ENCODE results near the gene IFT57. TPM values are rescaled to one million over a fixed set of nuclear protein-coding genes. Genes with fewer than 3 reads are reported as not detected.

IFT57 gene
- total and polyA plus RNA-seq, 8 donors: 68.8 to 273 (median 80.8) TPM

GRCh38 chr3:108171106-108171505 is 51.1 kb downstream of the IFT57 start:
- no peak overlapping the region for H3K27ac ChIP-seq
- H3K27me3 ChIP-seq: no peaks in the 10 kb centered on the region
- intact Hi-C loops (cut with DNase I): no loop called here
- H3K4me1 ChIP-seq: no peaks in the 10 kb centered on the region
- peaks cover 2 to 6% of the 10 kb centered on the region in 2 donors for H3K36me3 ChIP-seq
- no peak for TF ChIP-seq CTCF (IDR thresholded peaks at IDR 0.05)
- no peak overlapping the region for H3K4me3 ChIP-seq
- no peak for DNase-seq
- ATAC-seq: no peak
- no peaks in the 10 kb centered on the region for H3K9me3 ChIP-seq

- Histone ChIP-seq H3K4me3 (no peak overlapping the region), H3K27ac (no peak overlapping the region), H3K9me3 (no peaks in the 10 kb centered on the region), H3K36me3 (peaks cover 2 to 42% of the 10 kb centered on the region in 2 donors), H3K27me3 (no peaks in the 10 kb centered on the region), H3K4me1 (peaks cover 0 to 6% of the 10 kb centered on the region in 2 donors)
- TF ChIP-seq CTCF (IDR thresholded peaks at IDR 0.05): no peak
- DNase-seq (no peak), ATAC-seq (no peak)
- intact Hi-C loops (cut with DNase I): no loop called here
Observed at GRCh38 chr3:108164391-108164790, 57.8 kb downstream of the IFT57 start.

GRCh38 chr3:108159865-108160264 is 62.4 kb downstream of the IFT57 start:
- H3K27ac ChIP-seq: no peak overlapping the region
- H3K4me3 ChIP-seq: no peak overlapping the region
- ATAC-seq: no peak
- intact Hi-C loops (cut with DNase I): no loop called here
- no peaks in the 10 kb centered on the region for H3K9me3 ChIP-seq
- no peak for DNase-seq
- H3K36me3 ChIP-seq: peaks cover 0 to 24% of the 10 kb centered on the region in 2 donors
- TF ChIP-seq CTCF (IDR thresholded peaks at IDR 0.05): no peak
- H3K4me1 ChIP-seq: peaks cover 0 to 10% of the 10 kb centered on the region in 2 donors
- no peaks in the 10 kb centered on the region for H3K27me3 ChIP-seq

GRCh38 chr3:108159105-108159504 is 63.1 kb downstream of the IFT57 start:
- Histone ChIP-seq H3K27ac (no peak overlapping the region), H3K36me3 (peaks cover 0 to 22% of the 10 kb centered on the region in 2 donors), H3K27me3 (no peaks in the 10 kb centered on the region), H3K4me3 (no peak overlapping the region), H3K4me1 (peaks cover 0 to 10% of the 10 kb centered on the region in 2 donors), H3K9me3 (no peaks in the 10 kb centered on the region)
- DNase-seq (no peak), ATAC-seq (no peak)
- TF ChIP-seq CTCF (IDR thresholded peaks at IDR 0.05): no peak
- intact Hi-C loops (cut with DNase I): no loop called here

- intact Hi-C loops (cut with DNase I): no loop called here
- peaks cover 0 to 16% of the 10 kb centered on the region in 2 donors for H3K4me1 ChIP-seq
- H3K36me3 ChIP-seq: peaks cover 0 to 20% of the 10 kb centered on the region in 2 donors
- peak overlapping the region in 1 of 2 donors; percentile 9 for H3K27ac ChIP-seq
- no peak for TF ChIP-seq CTCF (IDR thresholded peaks at IDR 0.05)
- H3K4me3 ChIP-seq: no peak overlapping the region
- no peak for ATAC-seq
- no peak for DNase-seq
- H3K27me3 ChIP-seq: no peaks in the 10 kb centered on the region
- no peaks in the 10 kb centered on the region for H3K9me3 ChIP-seq
Observed at GRCh38 chr3:108158251-108158650, 64.0 kb downstream of the IFT57 start.
